ENCODE results near the gene ANP32E.

The ANP32E gene

DNA sequence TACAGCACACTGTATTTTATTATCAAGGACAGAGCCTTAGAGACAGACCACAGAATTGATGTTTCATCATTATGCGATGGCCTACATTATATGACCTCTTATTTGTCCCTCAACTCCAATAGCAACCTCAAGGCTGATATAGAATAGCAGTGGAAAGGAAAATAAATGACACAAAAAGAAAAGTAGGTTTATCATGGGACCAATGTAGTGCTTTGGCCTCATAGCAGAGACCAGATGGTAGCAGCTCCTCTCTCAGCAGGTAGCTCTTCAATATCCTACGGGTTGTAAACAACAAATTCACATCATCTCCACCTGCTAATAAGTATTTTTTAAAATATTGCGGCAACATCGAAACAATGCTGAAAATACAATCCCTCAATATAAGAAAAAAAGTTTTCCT is 25.2 kb downstream of the ANP32E start:
- H3K9me3 ChIP-seq (ENCODE audit: control insufficient read depth, insufficient read depth, low read depth, low read length), result no peaks in the 10 kb centered on the region
- CTCF ChIA-PET, result interaction anchor here (1.2 kb wide), 1 partner anchor 24 kb away, joined by 5 read pairs; no protein-coding TSS in a partner anchor
- TF ChIP-seq SALL2 (tag by site-specific recombination; IDR thresholded peaks at IDR 0.05; ENCODE audit: borderline replicate concordance) (no peak), REST (tag by site-specific recombination; IDR thresholded peaks at IDR 0.05) (no peak), ZNF10 (tag by site-specific recombination; IDR thresholded peaks at IDR 0.05) (no peak), ZNF600 (tag by site-specific recombination; IDR thresholded peaks at IDR 0.05) (no peak), HOXC10 (CRISPR knock-in tag; IDR thresholded peaks at IDR 0.05) (no peak), WT1 (tag by site-specific recombination; IDR thresholded peaks at IDR 0.05) (no peak), PATZ1 (tag by site-specific recombination; IDR thresholded peaks at IDR 0.05) (no peak), PRDM2 (tag by site-specific recombination; IDR thresholded peaks at IDR 0.05; ENCODE audit: borderline replicate concordance) (no peak), ZNF544 (tag by site-specific recombination; IDR thresholded peaks at IDR 0.05) (no peak), ZNF223 (tag by site-specific recombination; IDR thresholded peaks at IDR 0.05) (no peak), ZNF311 (tag by site-specific recombination; IDR thresholded peaks at IDR 0.05; ENCODE audit: borderline replicate concordance) (no peak), ZNF76 (tag by site-specific recombination; IDR thresholded peaks at IDR 0.05; ENCODE audit: borderline replicate concordance, low read depth) (no peak), ZBTB48 (tag by site-specific recombination; IDR thresholded peaks at IDR 0.05) (no peak), ZXDB (tag by site-specific recombination; IDR thresholded peaks at IDR 0.05) (no peak), ZNF239 (tag by site-specific recombination; IDR thresholded peaks at IDR 0.05) (no peak), ZNF292 (tag by site-specific recombination; IDR thresholded peaks at IDR 0.05; ENCODE audit: borderline replicate concordance, low read depth) (no peak), REPIN1 (tag by site-specific recombination; IDR thresholded peaks at IDR 0.05; ENCODE audit: low read depth) (no peak)
- TF ChIP-seq, protein P1, sequence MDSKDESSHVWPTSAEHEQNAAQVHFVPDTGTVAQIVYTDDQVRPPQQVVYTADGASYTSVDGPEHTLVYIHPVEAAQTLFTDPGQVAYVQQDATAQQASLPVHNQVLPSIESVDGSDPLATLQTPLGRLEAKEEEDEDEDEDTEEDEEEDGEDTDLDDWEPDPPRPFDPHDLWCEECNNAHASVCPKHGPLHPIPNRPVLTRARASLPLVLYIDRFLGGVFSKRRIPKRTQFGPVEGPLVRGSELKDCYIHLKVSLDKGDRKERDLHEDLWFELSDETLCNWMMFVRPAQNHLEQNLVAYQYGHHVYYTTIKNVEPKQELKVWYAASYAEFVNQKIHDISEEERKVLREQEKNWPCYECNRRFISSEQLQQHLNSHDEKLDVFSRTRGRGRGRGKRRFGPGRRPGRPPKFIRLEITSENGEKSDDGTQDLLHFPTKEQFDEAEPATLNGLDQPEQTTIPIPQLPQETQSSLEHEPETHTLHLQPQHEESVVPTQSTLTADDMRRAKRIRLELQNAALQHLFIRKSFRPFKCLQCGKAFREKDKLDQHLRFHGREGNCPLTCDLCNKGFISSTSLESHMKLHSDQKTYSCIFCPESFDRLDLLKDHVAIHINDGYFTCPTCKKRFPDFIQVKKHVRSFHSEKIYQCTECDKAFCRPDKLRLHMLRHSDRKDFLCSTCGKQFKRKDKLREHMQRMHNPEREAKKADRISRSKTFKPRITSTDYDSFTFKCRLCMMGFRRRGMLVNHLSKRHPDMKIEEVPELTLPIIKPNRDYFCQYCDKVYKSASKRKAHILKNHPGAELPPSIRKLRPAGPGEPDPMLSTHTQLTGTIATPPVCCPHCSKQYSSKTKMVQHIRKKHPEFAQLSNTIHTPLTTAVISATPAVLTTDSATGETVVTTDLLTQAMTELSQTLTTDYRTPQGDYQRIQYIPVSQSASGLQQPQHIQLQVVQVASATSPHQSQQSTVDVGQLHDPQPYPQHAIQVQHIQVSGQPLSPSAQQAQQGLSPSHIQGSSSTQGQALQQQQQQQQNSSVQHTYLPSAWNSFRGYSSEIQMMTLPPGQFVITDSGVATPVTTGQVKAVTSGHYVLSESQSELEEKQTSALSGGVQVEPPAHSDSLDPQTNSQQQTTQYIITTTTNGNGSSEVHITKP (tag by site-specific recombination; IDR thresholded peaks at IDR 0.05), result no peak
- H3K4me3 ChIP-seq (ENCODE audit: low read depth, low read length), result no peak overlapping the region
- no peaks in the 10 kb centered on the region for H3K36me3 ChIP-seq (ENCODE audit: control insufficient read depth in 2 of 2, insufficient read depth in 1 of 2, low read length in 2 of 2)
- no peak overlapping the region for H3K27ac ChIP-seq (ENCODE audit: extremely low read depth, low read depth, low read length)
- H3K4me1 ChIP-seq (ENCODE audit: control insufficient read depth, insufficient read depth, low read length), result no peaks in the 10 kb centered on the region
- POLR2A ChIA-PET, result interaction anchor here (1.0 kb wide), 1 partner anchor 46 kb away, joined by 4 read pairs; no protein-coding TSS in a partner anchor

Measured in HEK293 (cell line).